ENCODE measurements around the gene CCN6. TPM values are rescaled to one million over a fixed set of nuclear protein-coding genes. Genes with fewer than 3 reads are reported as not detected.
"Not testable (repeated sequence)": the region's sequence is repeated elsewhere in the genome, so short reads cannot be mapped to it uniquely, and the experiment has no call there.

The CCN6 gene
- total RNA-seq, 4 donors from 2014 or later = 0.33 TPM; not detected in 3

GRCh38 chr6:112043032-112044007 lies 10.6 kb upstream of the CCN6 start:
- intact Hi-C loops (cut with DNase I) = loop anchor here (5.0 to 10.0 kb wide), 3 partner anchors 41 to 779 kb away; no protein-coding TSS in a partner anchor
- 0 to 1% methylated on average over 36 of the region's 36 CpGs for WGBS, 2 donors
- DNase-seq = peak; percentile 79 to 84

DNA sequence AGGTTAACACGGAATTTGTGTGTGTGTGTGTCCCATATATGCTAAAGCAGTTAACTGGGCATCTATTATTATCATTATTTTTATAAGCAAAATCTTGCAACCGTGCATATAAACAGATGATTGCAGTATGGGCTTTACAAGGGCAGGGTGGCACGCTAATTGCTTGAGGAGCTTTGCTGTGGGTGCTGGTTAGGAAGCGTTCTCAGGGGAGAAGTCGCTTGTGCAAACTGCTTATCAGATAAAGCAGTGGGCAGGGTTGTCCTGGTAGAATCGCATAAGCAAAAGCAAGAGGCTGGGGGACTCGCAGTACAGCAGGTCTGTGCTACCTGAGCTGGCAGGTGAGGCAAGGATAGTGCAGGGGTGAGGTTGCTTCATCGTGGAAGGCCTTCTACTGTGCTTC lies 9.7 kb upstream of the CCN6 start:
- H3K4me1 ChIP-seq = peaks cover 0 to 4% of the 10 kb centered on the region in 2 donors
- no peaks in the 10 kb centered on the region for H3K27me3 ChIP-seq
- no peak for DNase-seq
- TF ChIP-seq, protein P1, sequence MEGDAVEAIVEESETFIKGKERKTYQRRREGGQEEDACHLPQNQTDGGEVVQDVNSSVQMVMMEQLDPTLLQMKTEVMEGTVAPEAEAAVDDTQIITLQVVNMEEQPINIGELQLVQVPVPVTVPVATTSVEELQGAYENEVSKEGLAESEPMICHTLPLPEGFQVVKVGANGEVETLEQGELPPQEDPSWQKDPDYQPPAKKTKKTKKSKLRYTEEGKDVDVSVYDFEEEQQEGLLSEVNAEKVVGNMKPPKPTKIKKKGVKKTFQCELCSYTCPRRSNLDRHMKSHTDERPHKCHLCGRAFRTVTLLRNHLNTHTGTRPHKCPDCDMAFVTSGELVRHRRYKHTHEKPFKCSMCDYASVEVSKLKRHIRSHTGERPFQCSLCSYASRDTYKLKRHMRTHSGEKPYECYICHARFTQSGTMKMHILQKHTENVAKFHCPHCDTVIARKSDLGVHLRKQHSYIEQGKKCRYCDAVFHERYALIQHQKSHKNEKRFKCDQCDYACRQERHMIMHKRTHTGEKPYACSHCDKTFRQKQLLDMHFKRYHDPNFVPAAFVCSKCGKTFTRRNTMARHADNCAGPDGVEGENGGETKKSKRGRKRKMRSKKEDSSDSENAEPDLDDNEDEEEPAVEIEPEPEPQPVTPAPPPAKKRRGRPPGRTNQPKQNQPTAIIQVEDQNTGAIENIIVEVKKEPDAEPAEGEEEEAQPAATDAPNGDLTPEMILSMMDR (IDR thresholded peaks at IDR 0.05) = no peak
- no peak for TF ChIP-seq POLR2A (IDR thresholded peaks at IDR 0.05)
- no peaks in the 10 kb centered on the region for H3K9me3 ChIP-seq
- 65% methylated on average over 8 of the region's 8 CpGs for WGBS, 2 donors
- H3K4me3 ChIP-seq (replicated peaks in 1 of 3) = no peak overlapping the region
- intact Hi-C loops (cut with DNase I) = loop anchor here (5.0 to 10.0 kb wide), 3 partner anchors 42 to 779 kb away; no protein-coding TSS in a partner anchor
- no peaks in the 10 kb centered on the region for H3K36me3 ChIP-seq
- no peak overlapping the region for H3K27ac ChIP-seq

More at GRCh38 chr6:112043032-112044007, 10.6 kb upstream of the CCN6 start:
- H3K4me1 ChIP-seq = peaks cover 2 to 4% of the 10 kb centered on the region in 2 donors
- peak overlapping the region; percentile 1 to 40 (median 14) for H3K4me3 ChIP-seq (replicated peaks in 1 of 3)
- H3K27me3 ChIP-seq = no peaks in the 10 kb centered on the region
- H3K27ac ChIP-seq = peak overlapping the region; percentile 28 to 71 (median 62)
- H3K36me3 ChIP-seq = no peaks in the 10 kb centered on the region
- TF ChIP-seq, protein P1 (IDR thresholded peaks at IDR 0.05) = peak; percentile 89 to 96 (median 92)
- TF ChIP-seq POLR2A (IDR thresholded peaks at IDR 0.05) = peak in 1 of 2 donors; percentile 25
- H3K9me3 ChIP-seq = no peaks in the 10 kb centered on the region

GRCh38 chr6:112044856-112045255 lies 9.0 kb upstream of the CCN6 start:
- DNase-seq = no peak
- Histone ChIP-seq H3K9me3 (no peaks in the 10 kb centered on the region), H3K4me1 (peaks cover 0 to 4% of the 10 kb centered on the region in 2 donors), H3K27ac (no peak overlapping the region), H3K36me3 (no peaks in the 10 kb centered on the region), H3K27me3 (no peaks in the 10 kb centered on the region), H3K4me3 (replicated peaks in 1 of 3) (no peak overlapping the region)
- 71 to 80% methylated on average over 3 of the region's 3 CpGs for WGBS, 2 donors
- intact Hi-C loops (cut with DNase I) = loop anchor here (5.0 to 10.0 kb wide), 3 partner anchors 43 to 780 kb away; no protein-coding TSS in a partner anchor
- no peak for TF ChIP-seq POLR2A (IDR thresholded peaks at IDR 0.05)
- TF ChIP-seq, protein P1 (IDR thresholded peaks at IDR 0.05) = no peak

DNA sequence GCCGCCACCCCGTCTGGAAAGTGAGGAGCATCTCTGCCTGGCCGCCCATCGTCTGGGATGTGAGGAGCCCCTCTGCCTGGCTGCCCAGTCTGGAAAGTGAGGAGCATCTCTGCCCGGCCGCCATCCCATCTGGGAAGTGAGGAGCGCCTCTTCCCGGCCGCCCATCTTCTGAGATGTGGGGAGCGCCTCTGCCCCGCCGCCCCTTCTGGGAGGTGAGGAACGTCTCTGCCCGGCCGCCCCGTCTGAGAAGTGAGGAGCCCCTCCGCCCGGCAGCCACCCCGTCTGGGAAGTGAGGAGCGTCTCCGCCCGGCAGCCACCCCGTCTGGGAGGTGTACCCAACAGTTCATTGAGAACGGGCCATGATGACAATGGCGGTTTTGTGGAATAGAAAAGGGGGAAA lies 6.4 kb upstream of the CCN6 start:
- H3K36me3 ChIP-seq; H3K4me3 ChIP-seq (replicated peaks in 1 of 3); H3K27me3 ChIP-seq; H3K27ac ChIP-seq; H3K9me3 ChIP-seq; H3K4me1 ChIP-seq; DNase-seq: not testable (repeated sequence)
- WGBS, 2 donors = 92 to 96% methylated on average over 19 to 24 of the region's 25 CpGs
- intact Hi-C loops (cut with DNase I) = loop anchor here (10.0 kb wide), 1 partner anchor 783 kb away; no protein-coding TSS in a partner anchor

DNA sequence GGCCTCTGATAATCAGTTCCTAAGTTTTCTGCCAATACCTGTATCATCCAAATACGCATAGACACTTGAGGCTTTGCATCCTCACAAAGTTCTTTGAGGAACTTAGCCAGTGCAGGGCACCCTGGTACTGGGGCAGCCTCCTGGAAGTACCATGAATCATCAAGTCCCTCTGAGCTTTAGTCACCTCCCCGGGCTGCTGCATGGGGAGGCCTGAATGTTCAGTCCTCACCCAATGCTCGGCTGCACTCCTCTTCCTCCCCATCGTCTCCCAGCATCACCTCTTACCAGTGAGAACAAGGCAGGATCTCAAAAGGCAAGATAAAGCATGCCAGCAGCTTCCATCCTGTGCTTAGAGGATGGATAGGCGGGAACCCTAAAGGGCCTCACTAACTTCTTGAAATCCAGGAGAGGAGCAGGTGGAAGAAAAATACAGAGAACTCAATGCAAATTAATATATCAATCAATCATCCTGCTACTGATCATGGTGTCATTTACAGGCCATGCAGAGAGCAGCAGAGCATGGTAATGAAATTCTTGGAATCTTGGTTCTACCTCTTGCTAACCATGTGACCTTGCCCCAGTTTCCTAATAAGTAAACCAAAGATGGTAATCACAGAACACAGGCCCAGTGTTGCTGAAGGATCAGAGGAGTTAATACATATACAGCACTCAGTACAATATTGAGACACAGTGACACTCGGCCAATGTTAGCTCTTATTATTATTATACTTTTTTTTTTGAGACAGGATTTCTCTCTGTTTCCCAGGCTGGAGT lies 4.7 kb upstream of the CCN6 start:
- 87 to 91% methylated on average over 6 of the region's 6 CpGs for WGBS, 2 donors
- intact Hi-C loops (cut with DNase I) = loop anchor here (10.0 kb wide), 1 partner anchor 784 kb away; no protein-coding TSS in a partner anchor
- no peaks in the 10 kb centered on the region for H3K4me1 ChIP-seq
- DNase-seq = no peak
- no peak overlapping the region for H3K27ac ChIP-seq
- H3K9me3 ChIP-seq = no peaks in the 10 kb centered on the region
- H3K36me3 ChIP-seq = no peaks in the 10 kb centered on the region
- no peaks in the 10 kb centered on the region for H3K27me3 ChIP-seq
- TF ChIP-seq, protein P1 (IDR thresholded peaks at IDR 0.05) = no peak
- no peak for TF ChIP-seq POLR2A (IDR thresholded peaks at IDR 0.05)
- H3K4me3 ChIP-seq (replicated peaks in 1 of 3) = no peak overlapping the region
